Uterus (tissue), 2 donors: ENCODE results near the gene CAMLG.

ENCODE experiments used
- CTCF ChIP-seq, 4 experiments: fragments of 200-600 bp in 2 of 4; fragments of 450-650 bp in 2 of 4; sonication (generic) in 2 of 4; IDR thresholded peaks; one replicate each; pipeline ENCODE4 v1.5.1; 2016 to 2019; ENCODE audit warnings: antibody characterized with exemption in 4 of 4, mild to moderate bottlenecking in 2 of 4, moderate library complexity in 1 of 4
- POLR2A ChIP-seq, 2 donors: fragments of 450-650 bp; IDR thresholded peaks; one replicate each; pipeline ENCODE4 v1.6.1; 2016; ENCODE audit warnings: antibody characterized with exemption in 2 of 2, mild to moderate bottlenecking in 1 of 2, moderate library complexity in 1 of 2

GRCh38 chr5:134769206-134769605, 30.9 kb downstream of the CAMLG start:
- TF ChIP-seq CTCF (IDR thresholded peaks at IDR 0.05) (no peak), POLR2A (IDR thresholded peaks at IDR 0.05) (no peak)
